ENCODE results near the gene EPG5.

DNA sequence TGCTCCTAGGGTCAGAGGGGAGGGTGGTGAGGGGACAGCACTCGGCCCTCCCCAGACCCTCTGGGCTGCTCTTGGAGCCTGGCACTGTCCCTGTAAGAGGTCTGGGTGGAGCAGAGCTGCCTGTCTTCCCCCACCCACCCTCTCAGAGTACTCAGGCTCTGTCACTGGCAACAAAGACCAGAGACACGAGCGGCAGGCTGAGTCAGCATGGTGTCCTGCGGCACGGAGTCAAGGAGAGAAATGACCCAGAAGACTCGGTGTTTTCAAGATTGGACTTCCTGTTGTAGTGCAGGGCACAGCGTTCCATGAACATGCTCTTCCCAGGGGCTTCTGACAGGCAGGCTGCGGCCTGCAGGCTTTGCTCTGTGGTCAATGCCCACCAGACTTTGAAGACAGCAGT, 121.7 kb downstream of the EPG5 start:
- TF ChIP-seq, protein P1, sequence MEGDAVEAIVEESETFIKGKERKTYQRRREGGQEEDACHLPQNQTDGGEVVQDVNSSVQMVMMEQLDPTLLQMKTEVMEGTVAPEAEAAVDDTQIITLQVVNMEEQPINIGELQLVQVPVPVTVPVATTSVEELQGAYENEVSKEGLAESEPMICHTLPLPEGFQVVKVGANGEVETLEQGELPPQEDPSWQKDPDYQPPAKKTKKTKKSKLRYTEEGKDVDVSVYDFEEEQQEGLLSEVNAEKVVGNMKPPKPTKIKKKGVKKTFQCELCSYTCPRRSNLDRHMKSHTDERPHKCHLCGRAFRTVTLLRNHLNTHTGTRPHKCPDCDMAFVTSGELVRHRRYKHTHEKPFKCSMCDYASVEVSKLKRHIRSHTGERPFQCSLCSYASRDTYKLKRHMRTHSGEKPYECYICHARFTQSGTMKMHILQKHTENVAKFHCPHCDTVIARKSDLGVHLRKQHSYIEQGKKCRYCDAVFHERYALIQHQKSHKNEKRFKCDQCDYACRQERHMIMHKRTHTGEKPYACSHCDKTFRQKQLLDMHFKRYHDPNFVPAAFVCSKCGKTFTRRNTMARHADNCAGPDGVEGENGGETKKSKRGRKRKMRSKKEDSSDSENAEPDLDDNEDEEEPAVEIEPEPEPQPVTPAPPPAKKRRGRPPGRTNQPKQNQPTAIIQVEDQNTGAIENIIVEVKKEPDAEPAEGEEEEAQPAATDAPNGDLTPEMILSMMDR (IDR thresholded peaks at IDR 0.05): no peak
- no peak for TF ChIP-seq ZFX (IDR thresholded peaks at IDR 0.05; ENCODE audit: borderline replicate concordance)
